Ishikawa (cell line): ENCODE data around the gene PRUNE2.

Source experiments
- CEBPB ChIP-seq: IDR thresholded peaks from 2 replicates; pipeline ENCODE4 v1.6.1; 2012
- CREB1 ChIP-seq: IDR thresholded peaks from 2 replicates; pipeline ENCODE4 v1.6.1; 2012; ENCODE audit warnings: low read depth
- EGR1 ChIP-seq: IDR thresholded peaks from 2 replicates; pipeline ENCODE4 v1.6.1; 2012
- EP300 ChIP-seq: IDR thresholded peaks from 2 replicates; pipeline ENCODE4 v1.6.1; 2012; ENCODE audit warnings: borderline replicate concordance
- FOXM1 ChIP-seq: IDR thresholded peaks from 2 replicates; pipeline ENCODE4 v1.6.1; 2012; ENCODE audit warnings: low read depth, borderline replicate concordance
- RAD21 ChIP-seq: IDR thresholded peaks from 2 replicates; pipeline ENCODE4 v1.6.1; 2012; ENCODE audit warnings: low read depth
- TAF1 ChIP-seq: IDR thresholded peaks from 2 replicates; pipeline ENCODE4 v1.6.1; 2012; ENCODE audit warnings: low read depth, mild to moderate bottlenecking
- TCF12 ChIP-seq: IDR thresholded peaks from 2 replicates; pipeline ENCODE4 v1.6.1; 2012; ENCODE audit warnings: low read depth
- TEAD4 ChIP-seq: IDR thresholded peaks from 2 replicates; pipeline ENCODE4 v1.6.1; 2012
- YY1 ChIP-seq: IDR thresholded peaks from 2 replicates; pipeline ENCODE4 v1.6.1; 2012; ENCODE audit warnings: low read depth
- ZBTB7A ChIP-seq: IDR thresholded peaks from 2 replicates; pipeline ENCODE4 v1.6.1; 2012; ENCODE audit warnings: low read depth
- TF ChIP-seq, protein P1 (sequence below): IDR thresholded peaks from 2 replicates; pipeline ENCODE4 v1.6.1; 2012
- TF ChIP-seq, protein P2 (sequence below): IDR thresholded peaks from 2 replicates; pipeline ENCODE4 v1.6.1; 2012; ENCODE audit warnings: low read depth, mild to moderate bottlenecking

DNA sequence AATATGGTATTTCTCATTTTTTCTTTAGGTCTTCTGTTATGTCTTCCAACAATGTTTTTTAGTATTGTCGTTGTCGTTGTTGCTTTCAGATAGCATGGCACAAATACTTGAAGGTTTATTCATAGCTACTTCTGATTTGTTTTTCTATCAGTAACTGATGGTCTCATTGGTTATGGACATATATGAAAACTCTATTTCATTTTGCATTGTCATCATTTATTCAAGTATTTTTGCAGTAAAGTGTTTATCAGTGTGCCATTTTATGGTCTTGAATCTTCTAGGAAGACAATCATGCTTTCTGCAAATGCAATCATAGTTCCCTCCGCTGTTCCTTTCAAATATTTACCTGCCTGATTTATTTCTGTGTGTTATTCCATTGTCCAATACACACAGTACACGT, 44.0 kb upstream of the PRUNE2 start:
- TF ChIP-seq TCF12 (no peak), CEBPB (no peak), TAF1 (no peak), RAD21 (no peak), YY1 (no peak), TEAD4 (no peak), ZBTB7A (no peak), EP300 (no peak), CREB1 (no peak), EGR1 (no peak), FOXM1 (no peak)
- TF ChIP-seq, protein P1, sequence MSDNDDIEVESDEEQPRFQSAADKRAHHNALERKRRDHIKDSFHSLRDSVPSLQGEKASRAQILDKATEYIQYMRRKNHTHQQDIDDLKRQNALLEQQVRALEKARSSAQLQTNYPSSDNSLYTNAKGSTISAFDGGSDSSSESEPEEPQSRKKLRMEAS = no peak
- TF ChIP-seq, protein P2, sequence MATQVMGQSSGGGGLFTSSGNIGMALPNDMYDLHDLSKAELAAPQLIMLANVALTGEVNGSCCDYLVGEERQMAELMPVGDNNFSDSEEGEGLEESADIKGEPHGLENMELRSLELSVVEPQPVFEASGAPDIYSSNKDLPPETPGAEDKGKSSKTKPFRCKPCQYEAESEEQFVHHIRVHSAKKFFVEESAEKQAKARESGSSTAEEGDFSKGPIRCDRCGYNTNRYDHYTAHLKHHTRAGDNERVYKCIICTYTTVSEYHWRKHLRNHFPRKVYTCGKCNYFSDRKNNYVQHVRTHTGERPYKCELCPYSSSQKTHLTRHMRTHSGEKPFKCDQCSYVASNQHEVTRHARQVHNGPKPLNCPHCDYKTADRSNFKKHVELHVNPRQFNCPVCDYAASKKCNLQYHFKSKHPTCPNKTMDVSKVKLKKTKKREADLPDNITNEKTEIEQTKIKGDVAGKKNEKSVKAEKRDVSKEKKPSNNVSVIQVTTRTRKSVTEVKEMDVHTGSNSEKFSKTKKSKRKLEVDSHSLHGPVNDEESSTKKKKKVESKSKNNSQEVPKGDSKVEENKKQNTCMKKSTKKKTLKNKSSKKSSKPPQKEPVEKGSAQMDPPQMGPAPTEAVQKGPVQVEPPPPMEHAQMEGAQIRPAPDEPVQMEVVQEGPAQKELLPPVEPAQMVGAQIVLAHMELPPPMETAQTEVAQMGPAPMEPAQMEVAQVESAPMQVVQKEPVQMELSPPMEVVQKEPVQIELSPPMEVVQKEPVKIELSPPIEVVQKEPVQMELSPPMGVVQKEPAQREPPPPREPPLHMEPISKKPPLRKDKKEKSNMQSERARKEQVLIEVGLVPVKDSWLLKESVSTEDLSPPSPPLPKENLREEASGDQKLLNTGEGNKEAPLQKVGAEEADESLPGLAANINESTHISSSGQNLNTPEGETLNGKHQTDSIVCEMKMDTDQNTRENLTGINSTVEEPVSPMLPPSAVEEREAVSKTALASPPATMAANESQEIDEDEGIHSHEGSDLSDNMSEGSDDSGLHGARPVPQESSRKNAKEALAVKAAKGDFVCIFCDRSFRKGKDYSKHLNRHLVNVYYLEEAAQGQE = no peak
